ENCODE measurements around the gene EPB41.

- TF ChIP-seq CTCF (IDR thresholded peaks at IDR 0.05; ENCODE audit: low read depth, low read length) (no peak), EZH2phosphoT487 (IDR thresholded peaks at IDR 0.05; ENCODE audit: low read depth) (no peak)
Measured at GRCh38 chr1:29133861-29134694, 219.7 kb downstream of the EPB41 start.
